HS-27A (cell line): ENCODE data around the gene BMAL2.

Experiments
- DNase-seq: peaks from one replicate; pipeline ENCODE4 v3.0.0-alpha.2; 2012; ENCODE audit warnings: low read depth, missing footprints

BMAL2 gene

DNA sequence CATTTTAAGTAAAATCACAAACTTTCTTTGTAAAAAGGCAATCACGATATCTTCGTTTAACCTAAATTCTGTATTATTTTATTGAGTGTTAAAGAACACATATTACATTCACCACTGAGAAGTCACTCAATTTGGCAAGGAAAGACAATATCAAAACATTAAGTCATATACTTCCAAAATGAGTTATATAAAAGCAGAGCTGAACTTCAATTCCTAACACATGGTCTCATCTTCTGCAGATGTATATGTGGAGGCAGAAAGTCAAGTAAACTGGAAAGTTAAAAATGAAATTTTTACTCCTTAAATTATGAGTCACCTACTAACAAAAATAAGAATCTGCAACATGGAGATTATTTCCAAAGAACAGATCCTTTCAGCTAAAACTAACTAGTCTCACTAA is 28.7 kb downstream of the BMAL2 start:
- no peak for DNase-seq

DNA sequence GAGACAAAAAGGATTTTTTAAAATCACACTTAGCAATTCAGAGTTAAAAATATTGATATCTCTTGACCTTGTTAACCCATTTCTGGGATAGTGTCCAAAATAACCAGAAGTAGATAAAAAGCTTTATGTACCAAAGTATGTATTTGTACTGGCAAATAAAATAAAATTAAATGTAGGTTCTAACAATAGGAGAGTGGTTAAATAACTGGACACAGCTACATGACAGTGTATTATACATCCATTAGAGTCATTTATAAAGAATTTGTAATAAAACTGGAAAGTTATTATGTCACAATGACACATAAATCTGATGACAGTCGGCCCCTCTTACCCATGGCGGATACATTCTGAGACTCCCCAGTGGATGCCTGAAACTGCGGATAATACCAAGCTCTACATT is 34.0 kb downstream of the BMAL2 start:
- DNase-seq, result no peak

DNA sequence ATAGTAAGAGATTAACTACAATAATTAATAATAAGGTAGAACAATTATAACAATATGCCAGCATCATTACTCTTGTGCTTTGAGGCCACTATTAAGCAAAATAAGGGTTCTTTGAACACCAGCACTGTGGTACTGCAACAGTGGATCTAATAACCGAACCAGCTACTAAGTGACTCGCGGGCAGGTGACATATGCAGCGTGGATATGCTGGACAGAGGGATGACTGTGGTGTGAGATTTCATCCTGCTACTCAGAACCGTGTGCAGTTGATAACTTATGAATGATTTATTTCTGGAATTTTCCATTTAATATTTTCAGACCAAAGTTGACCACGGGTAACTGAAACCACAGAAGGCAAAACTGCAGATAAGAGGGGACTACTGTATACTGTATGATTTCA is 34.4 kb downstream of the BMAL2 start:
- DNase-seq, result no peak

DNA sequence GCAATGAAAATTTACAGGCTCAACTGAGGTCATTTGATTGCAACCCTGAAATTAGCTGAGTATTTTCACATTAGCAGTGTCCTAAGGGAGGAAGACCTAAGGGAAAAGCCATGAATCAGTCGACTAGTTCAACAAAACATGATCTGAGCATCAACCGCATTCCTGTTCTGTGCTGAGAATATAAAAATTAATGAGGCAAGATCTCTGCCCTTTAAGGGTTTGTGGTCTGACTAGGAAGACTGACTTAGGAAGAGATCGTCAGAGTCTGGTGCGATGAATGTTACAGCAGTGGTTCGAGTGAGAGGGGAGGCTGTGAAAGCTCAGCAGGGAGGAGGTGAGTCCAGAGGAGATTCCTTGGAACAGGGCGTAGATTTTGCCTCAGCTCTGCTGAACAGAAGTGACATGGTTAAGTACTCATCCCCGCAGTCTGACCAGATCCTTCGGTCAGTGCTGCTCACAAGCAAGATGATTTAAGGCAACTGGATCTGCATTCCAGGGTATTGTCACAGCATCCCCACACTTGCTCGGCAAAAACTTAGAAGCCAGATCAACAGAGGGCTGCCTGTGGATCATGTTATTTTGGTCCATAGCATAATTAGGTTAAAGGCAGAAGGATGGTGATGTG is 49.6 kb downstream of the BMAL2 start:
- DNase-seq, result no peak
